ENCODE results near the gene MIS12.

MIS12 gene

GRCh38 chr17:5540321-5540720 lies 54.0 kb downstream of the MIS12 start:
- H3K9ac ChIP-seq (ENCODE audit: low read length), result no peak overlapping the region
- no peak overlapping the region for H3K18ac ChIP-seq (ENCODE audit: low read depth in 1 of 2, low read length in 2 of 2)
- no peak overlapping the region for H2BK120ac ChIP-seq (ENCODE audit: low read depth, low read length)
- WGBS, result 93% methylated on average over 7 of the region's 7 CpGs
- H3K4ac ChIP-seq (ENCODE audit: low read depth in 1 of 2, low read length in 2 of 2), result no peak overlapping the region
- H3K79me1 ChIP-seq (replicated peaks; ENCODE audit: low read length, poor library complexity, severe bottlenecking), result no peaks in the 10 kb centered on the region
- H3K9me3 ChIP-seq (ENCODE audit: control insufficient read depth, low read length), result no peaks in the 10 kb centered on the region
- no peak overlapping the region for H3K23ac ChIP-seq (ENCODE audit: low read length in 2 of 2)
- H2BK5ac ChIP-seq (ENCODE audit: low read depth, low read length, poor library complexity, severe bottlenecking), result no peak overlapping the region
- no peak overlapping the region for H3K4me3 ChIP-seq (ENCODE audit: insufficient read depth in 1 of 2, low read depth in 1 of 2, low read length in 2 of 2)
- no peak overlapping the region for H4K8ac ChIP-seq (ENCODE audit: low read length)
- H2BK12ac ChIP-seq (ENCODE audit: low read length in 2 of 2), result no peak overlapping the region
- H2BK15ac ChIP-seq (ENCODE audit: low read depth, poor library complexity, severe bottlenecking), result no peak overlapping the region
- no peak overlapping the region for H3K27ac ChIP-seq (ENCODE audit: low read length, poor library complexity, severe bottlenecking)
- H4K91ac ChIP-seq (ENCODE audit: low read length), result no peak overlapping the region
- H2AK5ac ChIP-seq (ENCODE audit: low read length, severe bottlenecking), result no peak overlapping the region
- no peak for DNase-seq
- H3K36me3 ChIP-seq (ENCODE audit: control insufficient read depth in 1 of 2, insufficient read depth in 2 of 2, low read depth in 1 of 2, low read length in 2 of 2), result peaks cover 0 to 71% of the 10 kb centered on the region in 2 experiments
- H3K4me1 ChIP-seq (ENCODE audit: control insufficient read depth, insufficient read depth, low read depth, low read length), result no peaks in the 10 kb centered on the region
- no peak overlapping the region for H3K14ac ChIP-seq (ENCODE audit: low read length in 2 of 2)
- H2AFZ ChIP-seq (ENCODE audit: low read depth, low read length), result no peak overlapping the region
- no peak overlapping the region for H3K4me2 ChIP-seq (ENCODE audit: low read length, poor library complexity, severe bottlenecking)
- H3K27me3 ChIP-seq (ENCODE audit: control insufficient read depth in 1 of 2, insufficient read depth in 1 of 2, low read length in 2 of 2), result no peaks in the 10 kb centered on the region
